Diencephalon (tissue), 1 donor: Measurements from ENCODE around the gene FANCD2. TPM values are rescaled to one million over a fixed set of nuclear protein-coding genes. Genes with fewer than 3 reads are reported as not detected.

Experiments used
- small RNA-seq: library from RNA; depleted of rRNA; stranded (forward); fragments of <200 nt; gene quantifications from one replicate; pipeline ENCODE3, GENCODE V24; 2014
- total RNA-seq: library from RNA; depleted of rRNA; stranded (reverse); fragments of >200 nt; gene quantifications from one replicate; pipeline ENCODE4 v1.2.3, GENCODE V29; 2014

The FANCD2 gene
- 7.2 TPM for total RNA-seq

DNA sequence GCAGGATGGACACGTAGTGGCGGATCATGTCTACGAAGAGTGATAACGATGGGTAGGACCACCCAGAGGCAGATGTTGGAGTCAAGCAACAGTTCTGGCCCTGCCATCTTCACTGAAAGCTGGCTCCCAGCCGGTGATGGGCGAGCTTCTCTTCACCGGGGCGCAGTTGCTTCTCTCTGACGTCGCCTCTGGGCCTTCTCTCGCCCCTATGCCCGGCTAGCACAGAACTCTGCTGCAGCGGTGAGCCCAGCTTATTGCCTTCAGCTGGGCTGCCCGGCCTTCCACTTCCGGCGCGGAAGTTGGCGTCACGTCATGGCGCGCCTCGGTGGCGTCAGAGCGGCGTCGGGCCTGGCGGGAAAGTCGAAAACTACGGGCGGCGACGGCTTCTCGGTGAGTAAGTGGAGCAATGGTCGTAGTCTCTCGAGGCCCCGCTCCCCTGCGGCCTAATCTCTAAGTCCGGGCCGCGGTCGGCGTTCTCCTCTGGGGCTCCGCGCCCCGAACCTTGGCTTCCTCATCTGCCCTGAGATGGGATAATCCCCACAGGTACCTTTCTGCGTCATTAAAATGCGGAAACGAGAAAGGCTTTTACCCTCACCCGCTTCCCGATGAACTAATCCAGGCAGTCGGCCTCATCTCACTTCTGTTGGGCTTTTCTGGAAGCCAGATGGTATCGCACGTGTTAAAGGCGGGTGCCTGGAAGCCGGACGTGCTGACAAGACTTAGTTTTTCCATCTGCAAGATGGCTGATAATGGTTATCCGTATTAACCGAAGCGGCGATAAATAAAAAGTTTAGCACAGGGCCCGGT, at the start of gene FANCD2:
TSS of gene FANCD2 (plus strand) at position 354 of the 807 bp plus-strand sequence. CDS start 2,221 bp downstream, outside the sequence.

DNA sequence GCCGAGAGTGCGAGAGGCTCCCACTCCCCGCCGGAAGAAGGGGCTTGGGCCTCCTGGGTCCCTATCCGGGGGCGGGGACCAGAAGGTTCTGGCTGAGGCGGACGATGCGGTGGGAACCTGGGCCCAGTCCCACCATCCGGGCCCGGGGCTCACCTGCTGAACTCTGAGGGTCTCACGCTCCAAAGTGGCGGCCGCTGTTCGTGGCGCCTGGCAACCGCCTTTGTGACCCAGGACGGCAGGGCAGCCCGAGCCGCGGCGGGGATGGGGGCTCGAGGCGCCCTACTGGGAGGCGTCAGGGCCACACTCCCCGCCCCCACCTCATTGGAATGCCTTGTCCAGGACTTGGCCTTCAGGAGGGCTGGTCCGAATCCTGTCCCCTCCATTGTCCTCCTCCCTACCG, 81.9 kb downstream of the FANCD2 start, which contains the start of gene FANCD2OS:
TSS of gene FANCD2OS (minus strand) at position 165 of the 400 bp plus-strand sequence. CDS start 3,481 bp downstream, outside the sequence.

DNA sequence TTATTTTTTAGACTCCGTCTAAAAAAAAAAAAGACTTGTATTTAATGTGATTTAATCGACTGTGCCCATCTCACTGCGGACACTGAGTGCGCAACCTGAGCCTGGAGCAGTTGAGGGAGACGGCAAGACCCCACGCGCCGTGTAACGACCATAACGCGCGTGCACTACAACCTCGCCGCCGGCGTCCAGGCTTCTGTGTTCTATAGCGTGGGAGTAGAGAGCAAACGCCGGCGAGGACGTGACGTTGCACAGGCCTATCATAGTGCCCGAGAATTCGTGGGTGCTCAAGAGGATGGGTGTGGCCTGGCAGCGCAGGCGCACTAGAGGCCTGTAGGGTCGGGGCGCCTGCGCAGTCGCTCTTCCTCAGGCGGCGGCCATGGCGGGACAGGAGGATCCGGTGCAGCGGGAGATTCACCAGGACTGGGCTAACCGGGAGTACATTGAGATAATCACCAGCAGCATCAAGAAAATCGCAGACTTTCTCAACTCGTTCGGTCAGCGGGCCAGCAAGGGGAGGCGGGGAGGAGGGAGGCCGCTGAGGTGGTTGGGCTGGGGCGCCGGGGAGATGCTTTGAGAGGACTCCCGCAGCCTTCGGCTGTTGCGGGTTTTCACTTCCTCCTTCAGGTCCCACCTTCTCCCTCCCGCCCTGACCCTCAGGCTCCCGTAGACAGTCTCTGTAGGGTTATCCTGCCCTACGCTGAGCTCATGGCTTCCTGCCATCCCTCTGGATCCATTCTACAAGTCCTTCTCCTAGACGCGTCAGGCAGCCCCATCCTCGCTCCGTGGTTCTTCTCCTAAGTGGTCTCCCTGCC, 89.3 kb downstream of the FANCD2 start, which contains the start of gene BRK1:
TSS of gene BRK1 (plus strand) at position 350 of the 812 bp plus-strand sequence. CDS start at position 377, 27 bp downstream.

Small RNAs within 50 kb of the gene (small RNA-seq; reads per million reads assigned to genes)
- gene CYCSP10 (not detected), gene RNU6-670P (not detected)

Other genes starting within 250 kb of the FANCD2 start
- gene TADA3, start 234.0 kb upstream of the FANCD2 start, total RNA-seq = 39.2 TPM
- 131 TPM for gene ARPC4, start 233.4 kb upstream of the FANCD2 start, total RNA-seq
- 18.7 TPM for gene TTLL3, start 216.2 kb upstream of the FANCD2 start, total RNA-seq
- 21.0 TPM for gene RPUSD3, start 182.4 kb upstream of the FANCD2 start, total RNA-seq
- gene CIDEC, start 146.2 kb upstream of the FANCD2 start, total RNA-seq = not detected
- gene JAGN1, start 135.8 kb upstream of the FANCD2 start, total RNA-seq = 20.1 TPM
- 1.4 TPM for gene IL17RE, start 123.6 kb upstream of the FANCD2 start, total RNA-seq
- gene IL17RC, start 109.3 kb upstream of the FANCD2 start, total RNA-seq = 4.8 TPM
- gene CRELD1, start 92.6 kb upstream of the FANCD2 start, total RNA-seq = 27.2 TPM
- gene PRRT3, start 74.0 kb upstream of the FANCD2 start, total RNA-seq = 9.9 TPM
- 51.2 TPM for gene EMC3, start 39.6 kb upstream of the FANCD2 start, total RNA-seq
- not detected for gene FANCD2OS, start 81.8 kb downstream of the FANCD2 start, total RNA-seq
- gene BRK1, start 89.2 kb downstream of the FANCD2 start, total RNA-seq = 99.4 TPM
- 92.7 TPM for gene VHL, start 115.3 kb downstream of the FANCD2 start, total RNA-seq
- 6.0 TPM for gene IRAK2, start 138.5 kb downstream of the FANCD2 start, total RNA-seq
- gene TATDN2, start 222.0 kb downstream of the FANCD2 start, total RNA-seq = 39.4 TPM